KG1 (cell line): Measurements from ENCODE around the gene KMT5C.
A peak's percentile ranks its signal among the peaks of the same experiment; 100 is the strongest.

Source experiments
- DNase-seq: peaks from one replicate; lab custom pipeline; 2025; lab: John Stamatoyannopoulos, UW

The KMT5C gene

GRCh38 chr19:55339105-55339888 lies at the start of gene KMT5C:
Gene KMT5C (plus strand): TSS chr19:55339876. CDS start chr19:55341937, 2,061 bp downstream.
- peak; percentile 100 for DNase-seq

GRCh38 chr19:55297267-55297666 lies 42.4 kb upstream of the KMT5C start:
- no peak for DNase-seq

- DNase-seq = no peak
Observed at GRCh38 chr19:55299991-55300390, 39.7 kb upstream of the KMT5C start.

- DNase-seq = no peak
Observed at GRCh38 chr19:55300886-55301458, 38.7 kb upstream of the KMT5C start.

- DNase-seq = peak; percentile 93
Observed at GRCh38 chr19:55301459-55302317, 38.0 kb upstream of the KMT5C start.

GRCh38 chr19:55302318-55302703 lies 37.4 kb upstream of the KMT5C start:
- DNase-seq = no peak

GRCh38 chr19:55303477-55303876 lies 36.2 kb upstream of the KMT5C start:
- no peak for DNase-seq

GRCh38 chr19:55304279-55304978 lies 35.2 kb upstream of the KMT5C start:
- DNase-seq = no peak

- DNase-seq = no peak
Observed at GRCh38 chr19:55304980-55305379, 34.7 kb upstream of the KMT5C start.

- no peak for DNase-seq
Observed at GRCh38 chr19:55305491-55305890, 34.2 kb upstream of the KMT5C start.

- DNase-seq = no peak
Observed at GRCh38 chr19:55305983-55306562, 33.6 kb upstream of the KMT5C start.

GRCh38 chr19:55306712-55307111 lies 33.0 kb upstream of the KMT5C start:
- DNase-seq = no peak

- DNase-seq = no peak
Observed at GRCh38 chr19:55308281-55308680, 31.4 kb upstream of the KMT5C start.

GRCh38 chr19:55309448-55309847 lies 30.2 kb upstream of the KMT5C start:
- no peak for DNase-seq

- DNase-seq = no peak
Observed at GRCh38 chr19:55310498-55310897, 29.2 kb upstream of the KMT5C start.

- no peak for DNase-seq
Observed at GRCh38 chr19:55311397-55311796, 28.3 kb upstream of the KMT5C start.

GRCh38 chr19:55311797-55312196 lies 27.9 kb upstream of the KMT5C start:
- no peak for DNase-seq

- DNase-seq = no peak
Observed at GRCh38 chr19:55312621-55313512, 26.8 kb upstream of the KMT5C start.

- DNase-seq = no peak
Observed at GRCh38 chr19:55314396-55314795, 25.3 kb upstream of the KMT5C start.

GRCh38 chr19:55315956-55316525 lies 23.6 kb upstream of the KMT5C start:
- DNase-seq = no peak
